ENCODE results near the gene S1PR4. TPM values are rescaled to one million over a fixed set of nuclear protein-coding genes. Genes with fewer than 3 reads are reported as not detected.

S1PR4 gene
- total and polyA plus RNA-seq, 2 donors (not counting 1 experiment from before 2014, with no cell fraction given): not detected

DNA sequence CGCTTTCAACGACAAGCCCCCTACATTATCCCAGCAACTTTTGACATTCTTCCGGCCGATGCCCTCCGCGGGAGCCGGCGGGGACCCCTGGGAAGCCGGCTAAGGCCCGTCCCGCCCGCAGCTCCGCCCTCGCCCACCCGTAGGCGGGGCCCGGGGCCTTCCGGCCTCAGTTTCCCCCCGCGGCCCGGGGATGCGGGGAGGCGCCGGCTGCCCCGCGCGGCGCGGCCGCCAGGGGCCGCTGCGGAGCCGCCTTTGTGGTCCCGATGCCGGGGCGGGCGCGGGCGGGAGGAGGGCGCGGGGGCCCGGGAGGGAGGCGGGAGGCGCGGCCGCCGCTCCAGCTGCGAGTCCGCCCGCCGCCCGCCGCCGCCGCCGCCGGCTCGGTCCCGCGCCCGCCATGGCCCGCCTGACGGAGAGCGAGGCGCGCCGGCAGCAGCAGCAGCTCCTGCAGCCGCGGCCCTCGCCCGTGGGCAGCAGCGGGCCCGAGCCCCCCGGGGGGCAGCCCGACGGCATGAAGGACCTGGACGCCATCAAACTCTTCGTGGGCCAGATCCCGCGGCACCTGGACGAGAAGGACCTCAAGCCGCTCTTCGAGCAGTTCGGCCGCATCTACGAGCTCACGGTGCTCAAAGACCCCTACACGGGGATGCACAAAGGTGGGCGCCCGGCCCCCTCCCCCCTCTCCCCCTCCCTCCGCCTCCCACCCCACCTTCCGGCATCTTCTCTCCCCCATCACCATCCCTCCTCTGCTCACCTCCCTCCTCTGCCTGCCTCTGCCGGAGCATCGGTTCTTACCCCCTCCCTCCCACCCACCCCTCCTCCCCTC is 46.0 kb downstream of the S1PR4 start, which contains the start of gene CELF5:
TSS of gene CELF5 (plus strand) at position 316 of the 823 bp plus-strand sequence. CDS start at position 395, 79 bp downstream.
- Histone ChIP-seq H4K20me1 (ENCODE audit: control insufficient read depth, extremely low read depth, insufficient read depth, low read length) (no peaks in the 10 kb centered on the region), H3K27ac (ENCODE audit: insufficient read depth, low read length) (no peak within 1 kb of the TSS), H3K4me3 (replicated peaks in 1 of 4; ENCODE audit: control extremely low read depth in 1 of 4, insufficient read depth in 1 of 4, low read depth in 3 of 4, low read length in 4 of 4) (peak within 1 kb of the TSS in 1 of 4 experiments; percentile 20), H3K36me3 (ENCODE audit: control insufficient read depth, insufficient read depth, low read length) (no peaks in the 10 kb centered on the region), H3K79me2 (ENCODE audit: control insufficient read depth, insufficient read depth, low read length) (no peaks in the 10 kb centered on the region), H2AFZ (ENCODE audit: low read length) (no peak within 1 kb of the TSS), H3K27me3 (ENCODE audit: control insufficient read depth, insufficient read depth, low read length) (peaks cover 31% of the 10 kb centered on the region), H3K9me3 (ENCODE audit: control insufficient read depth, insufficient read depth, low read depth, low read length) (no peaks in the 10 kb centered on the region), H3K4me1 (ENCODE audit: control insufficient read depth, extremely low read depth, insufficient read depth, low read length) (no peaks in the 10 kb centered on the region), H3K9ac (ENCODE audit: insufficient read depth, low read length) (no peak within 1 kb of the TSS), H3K4me2 (ENCODE audit: extremely low read depth, insufficient read depth, low read length) (no peak within 1 kb of the TSS)
- peak in 1 of 2 donors; percentile 10 for DNase-seq (ENCODE audit: low read depth in 2 of 2)
- TF ChIP-seq EZH2 (IDR thresholded peaks at IDR 0.05; ENCODE audit: low read length, missing control alignments): peak; percentile 40
- TF ChIP-seq, protein P1, sequence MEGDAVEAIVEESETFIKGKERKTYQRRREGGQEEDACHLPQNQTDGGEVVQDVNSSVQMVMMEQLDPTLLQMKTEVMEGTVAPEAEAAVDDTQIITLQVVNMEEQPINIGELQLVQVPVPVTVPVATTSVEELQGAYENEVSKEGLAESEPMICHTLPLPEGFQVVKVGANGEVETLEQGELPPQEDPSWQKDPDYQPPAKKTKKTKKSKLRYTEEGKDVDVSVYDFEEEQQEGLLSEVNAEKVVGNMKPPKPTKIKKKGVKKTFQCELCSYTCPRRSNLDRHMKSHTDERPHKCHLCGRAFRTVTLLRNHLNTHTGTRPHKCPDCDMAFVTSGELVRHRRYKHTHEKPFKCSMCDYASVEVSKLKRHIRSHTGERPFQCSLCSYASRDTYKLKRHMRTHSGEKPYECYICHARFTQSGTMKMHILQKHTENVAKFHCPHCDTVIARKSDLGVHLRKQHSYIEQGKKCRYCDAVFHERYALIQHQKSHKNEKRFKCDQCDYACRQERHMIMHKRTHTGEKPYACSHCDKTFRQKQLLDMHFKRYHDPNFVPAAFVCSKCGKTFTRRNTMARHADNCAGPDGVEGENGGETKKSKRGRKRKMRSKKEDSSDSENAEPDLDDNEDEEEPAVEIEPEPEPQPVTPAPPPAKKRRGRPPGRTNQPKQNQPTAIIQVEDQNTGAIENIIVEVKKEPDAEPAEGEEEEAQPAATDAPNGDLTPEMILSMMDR (conservative IDR thresholded peaks at IDR 0.05 in 1 of 2, IDR thresholded peaks at IDR 0.05 in 1 of 2; ENCODE audit: low read depth in 1 of 2, low read length in 2 of 2): no peak

- TF ChIP-seq, protein P1 (conservative IDR thresholded peaks at IDR 0.05 in 1 of 2, IDR thresholded peaks at IDR 0.05 in 1 of 2; ENCODE audit: low read depth in 1 of 2, low read length in 2 of 2): no peak
- no peak for TF ChIP-seq EZH2 (IDR thresholded peaks at IDR 0.05; ENCODE audit: low read length, missing control alignments)
- Histone ChIP-seq H3K9ac (ENCODE audit: insufficient read depth, low read length) (no peak overlapping the region), H3K36me3 (ENCODE audit: control insufficient read depth, insufficient read depth, low read length) (no peaks in the 10 kb centered on the region), H3K9me3 (ENCODE audit: control insufficient read depth, insufficient read depth, low read depth, low read length) (no peaks in the 10 kb centered on the region), H3K79me2 (ENCODE audit: control insufficient read depth, insufficient read depth, low read length) (no peaks in the 10 kb centered on the region), H2AFZ (ENCODE audit: low read length) (no peak overlapping the region), H3K4me1 (ENCODE audit: control insufficient read depth, extremely low read depth, insufficient read depth, low read length) (no peaks in the 10 kb centered on the region), H3K27ac (ENCODE audit: insufficient read depth, low read length) (no peak overlapping the region), H3K4me2 (ENCODE audit: extremely low read depth, insufficient read depth, low read length) (no peak overlapping the region), H4K20me1 (ENCODE audit: control insufficient read depth, extremely low read depth, insufficient read depth, low read length) (no peaks in the 10 kb centered on the region), H3K4me3 (replicated peaks in 1 of 4; ENCODE audit: control extremely low read depth in 1 of 4, insufficient read depth in 1 of 4, low read depth in 3 of 4, low read length in 4 of 4) (no peak overlapping the region), H3K27me3 (ENCODE audit: control insufficient read depth, insufficient read depth, low read length) (peaks cover 34% of the 10 kb centered on the region)
- DNase-seq (ENCODE audit: low read depth in 2 of 2): no peak
Observed at GRCh38 chr19:3225169-3225485, 46.6 kb downstream of the S1PR4 start.

DNA sequence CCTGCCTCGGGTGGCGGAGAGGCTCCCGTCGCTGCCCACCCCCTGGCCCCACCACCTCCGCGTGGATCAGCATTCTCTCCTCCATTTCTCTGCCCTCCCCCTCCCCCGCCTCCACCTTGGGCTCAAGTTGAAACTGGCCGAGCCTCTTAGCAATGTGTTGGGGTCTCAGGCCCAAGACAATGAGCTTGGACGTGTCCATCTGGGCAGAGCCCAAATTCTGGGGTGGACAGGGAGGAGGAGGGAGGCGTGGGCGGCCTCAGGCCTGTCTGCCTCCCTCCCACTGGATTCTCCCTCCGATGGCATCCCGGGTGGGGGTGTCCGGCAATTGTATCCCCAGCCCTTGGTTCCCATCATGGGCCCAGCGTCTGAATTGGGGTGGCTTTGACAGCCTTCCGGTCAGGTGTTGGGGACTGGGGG is 47.1 kb downstream of the S1PR4 start:
- Histone ChIP-seq H3K36me3 (ENCODE audit: control insufficient read depth, insufficient read depth, low read length) (no peaks in the 10 kb centered on the region), H3K27me3 (ENCODE audit: control insufficient read depth, insufficient read depth, low read length) (peaks cover 40% of the 10 kb centered on the region)

More for the DNA sequence above, 47.1 kb downstream of the S1PR4 start:
- H3K79me2 ChIP-seq (ENCODE audit: control insufficient read depth, insufficient read depth, low read length): no peaks in the 10 kb centered on the region
- H3K4me3 ChIP-seq (replicated peaks in 1 of 4; ENCODE audit: control extremely low read depth in 1 of 4, insufficient read depth in 1 of 4, low read depth in 3 of 4, low read length in 4 of 4): no peak overlapping the region
- H3K9ac ChIP-seq (ENCODE audit: insufficient read depth, low read length): no peak overlapping the region
- no peaks in the 10 kb centered on the region for H3K9me3 ChIP-seq (ENCODE audit: control insufficient read depth, insufficient read depth, low read depth, low read length)
- H3K4me1 ChIP-seq (ENCODE audit: control insufficient read depth, extremely low read depth, insufficient read depth, low read length): no peaks in the 10 kb centered on the region
- no peak for DNase-seq (ENCODE audit: low read depth in 2 of 2)
- H2AFZ ChIP-seq (ENCODE audit: low read length): no peak overlapping the region
- no peak overlapping the region for H3K27ac ChIP-seq (ENCODE audit: insufficient read depth, low read length)
- no peak for TF ChIP-seq EZH2 (IDR thresholded peaks at IDR 0.05; ENCODE audit: low read length, missing control alignments)
- TF ChIP-seq, protein P1 (conservative IDR thresholded peaks at IDR 0.05 in 1 of 2, IDR thresholded peaks at IDR 0.05 in 1 of 2; ENCODE audit: low read depth in 1 of 2, low read length in 2 of 2): no peak
- H4K20me1 ChIP-seq (ENCODE audit: control insufficient read depth, extremely low read depth, insufficient read depth, low read length): no peaks in the 10 kb centered on the region
- H3K4me2 ChIP-seq (ENCODE audit: extremely low read depth, insufficient read depth, low read length): no peak overlapping the region

All from fibroblast of lung (primary cell).